ENCODE data around the gene KCNH6. TPM values are rescaled to one million over a fixed set of nuclear protein-coding genes. Genes with fewer than 3 reads are reported as not detected.

KCNH6 gene
- polyA plus RNA-seq, 3 donors, result not detected

DNA sequence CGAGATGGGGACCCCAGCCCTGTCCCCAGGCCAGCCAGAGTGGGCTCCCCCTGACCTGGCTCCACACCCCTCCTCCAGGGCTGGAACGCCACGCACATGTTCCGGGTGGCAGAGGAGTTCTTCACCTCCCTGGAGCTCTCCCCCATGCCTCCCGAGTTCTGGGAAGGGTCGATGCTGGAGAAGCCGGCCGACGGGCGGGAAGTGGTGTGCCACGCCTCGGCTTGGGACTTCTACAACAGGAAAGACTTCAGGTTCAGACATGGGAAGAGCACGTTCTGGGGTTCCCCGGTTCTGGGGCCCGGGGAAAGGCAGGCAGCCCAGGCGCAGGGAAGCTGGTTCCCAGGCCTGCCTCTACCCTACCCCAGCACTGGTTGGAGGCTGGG, 41.7 kb upstream of the KCNH6 start:
- peaks cover 9 to 18% of the 10 kb centered on the region in 2 donors for H3K4me1 ChIP-seq (ENCODE audit: control insufficient read depth in 1 of 2, insufficient read depth in 2 of 2, low read length in 2 of 2)
- H3K9me3 Mint-ChIP-seq, result peaks cover 0 to 5% (median 2%) of the 10 kb centered on the region in 7 donors
- H3K27ac Mint-ChIP-seq, result no peak overlapping the region
- no peaks in the 10 kb centered on the region for H4K20me1 ChIP-seq (ENCODE audit: insufficient read depth, low read length)
- intact Hi-C loops (cut with micrococcal nuclease), result no loop called here
- TF ChIP-seq, protein P1, sequence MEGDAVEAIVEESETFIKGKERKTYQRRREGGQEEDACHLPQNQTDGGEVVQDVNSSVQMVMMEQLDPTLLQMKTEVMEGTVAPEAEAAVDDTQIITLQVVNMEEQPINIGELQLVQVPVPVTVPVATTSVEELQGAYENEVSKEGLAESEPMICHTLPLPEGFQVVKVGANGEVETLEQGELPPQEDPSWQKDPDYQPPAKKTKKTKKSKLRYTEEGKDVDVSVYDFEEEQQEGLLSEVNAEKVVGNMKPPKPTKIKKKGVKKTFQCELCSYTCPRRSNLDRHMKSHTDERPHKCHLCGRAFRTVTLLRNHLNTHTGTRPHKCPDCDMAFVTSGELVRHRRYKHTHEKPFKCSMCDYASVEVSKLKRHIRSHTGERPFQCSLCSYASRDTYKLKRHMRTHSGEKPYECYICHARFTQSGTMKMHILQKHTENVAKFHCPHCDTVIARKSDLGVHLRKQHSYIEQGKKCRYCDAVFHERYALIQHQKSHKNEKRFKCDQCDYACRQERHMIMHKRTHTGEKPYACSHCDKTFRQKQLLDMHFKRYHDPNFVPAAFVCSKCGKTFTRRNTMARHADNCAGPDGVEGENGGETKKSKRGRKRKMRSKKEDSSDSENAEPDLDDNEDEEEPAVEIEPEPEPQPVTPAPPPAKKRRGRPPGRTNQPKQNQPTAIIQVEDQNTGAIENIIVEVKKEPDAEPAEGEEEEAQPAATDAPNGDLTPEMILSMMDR (IDR thresholded peaks at IDR 0.05), result no peak
- H3K79me2 ChIP-seq (ENCODE audit: insufficient read depth, low read length), result no peaks in the 10 kb centered on the region
- 93% methylated on average over 14 of the region's 16 CpGs for WGBS (ENCODE audit: insufficient coverage)
- H3K4me3 Mint-ChIP-seq, result no peak overlapping the region
- H3K4me2 ChIP-seq (replicated peaks; ENCODE audit: extremely low read depth, low read length, poor library complexity, severe bottlenecking), result no peak overlapping the region
- H3K27ac ChIP-seq (ENCODE audit: low read depth in 1 of 2, low read length in 2 of 2), result no peak overlapping the region
- no peak overlapping the region for H2AFZ ChIP-seq (ENCODE audit: insufficient read depth, low read depth, low read length, poor library complexity, severe bottlenecking)
- H3K36me3 Mint-ChIP-seq, result peaks cover 3 to 5% of the 10 kb centered on the region in 2 donors
- H3K9me3 ChIP-seq (replicated peaks in 1 of 2; ENCODE audit: control insufficient read depth in 1 of 2, insufficient read depth in 1 of 2, low read length in 2 of 2), result peaks cover 0 to 7% of the 10 kb centered on the region in 2 donors
- no peaks in the 10 kb centered on the region for H3K36me3 ChIP-seq (replicated peaks in 1 of 2; ENCODE audit: control insufficient read depth in 1 of 2, insufficient read depth in 2 of 2, low read length in 2 of 2)
- DNase-seq, result no peak
- no peak overlapping the region for H3K9ac ChIP-seq (ENCODE audit: insufficient read depth, low read length, poor library complexity, severe bottlenecking)
- H3K27me3 ChIP-seq (ENCODE audit: control insufficient read depth in 2 of 2, insufficient read depth in 2 of 2, low read length in 2 of 2), result peaks cover 0 to 22% of the 10 kb centered on the region in 2 donors
- H3K4me3 ChIP-seq (replicated peaks in 1 of 3; ENCODE audit: low read depth in 2 of 3, low read length in 3 of 3), result no peak overlapping the region
- H3K4me1 Mint-ChIP-seq, result peaks cover 9% of the 10 kb centered on the region
- peaks cover 15 to 30% (median 22%) of the 10 kb centered on the region in 3 donors for H3K27me3 Mint-ChIP-seq (ENCODE audit: low read depth in 3 of 3)

DNA sequence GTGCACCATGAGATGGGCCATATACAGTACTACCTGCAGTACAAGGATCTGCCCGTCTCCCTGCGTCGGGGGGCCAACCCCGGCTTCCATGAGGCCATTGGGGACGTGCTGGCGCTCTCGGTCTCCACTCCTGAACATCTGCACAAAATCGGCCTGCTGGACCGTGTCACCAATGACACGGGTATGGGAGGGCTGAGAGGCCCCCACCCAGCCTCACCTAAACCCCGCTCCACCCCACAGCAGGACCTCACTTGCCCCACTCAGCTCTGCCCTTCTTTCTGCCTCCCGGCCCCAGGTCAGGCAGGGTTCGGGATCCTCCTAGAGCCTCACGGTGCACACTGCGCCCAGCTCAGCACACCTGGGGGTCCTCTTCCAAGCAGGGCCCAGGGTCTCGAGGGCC, 40.6 kb upstream of the KCNH6 start:
- WGBS (ENCODE audit: insufficient coverage), result 92% methylated on average over 16 of the region's 16 CpGs
- Mint-ChIP-seq H3K4me1 (peaks cover 6% of the 10 kb centered on the region), H3K4me3 (no peak overlapping the region), H3K9me3 (peaks cover 0 to 4% (median 2%) of the 10 kb centered on the region in 7 donors), H3K27me3 (ENCODE audit: low read depth in 3 of 3) (peaks cover 18 to 22% (median 20%) of the 10 kb centered on the region in 3 donors), H3K36me3 (peaks cover 1 to 4% of the 10 kb centered on the region in 2 donors), H3K27ac (peak overlapping the region in 1 of 7 donors; percentile 15)
- H3K4me3 ChIP-seq (replicated peaks in 1 of 3; ENCODE audit: low read depth in 2 of 3, low read length in 3 of 3), result no peak overlapping the region
- H3K27ac ChIP-seq (ENCODE audit: low read depth in 1 of 2, low read length in 2 of 2), result no peak overlapping the region
- TF ChIP-seq, protein P1 (IDR thresholded peaks at IDR 0.05), result no peak
- H3K9ac ChIP-seq (ENCODE audit: insufficient read depth, low read length, poor library complexity, severe bottlenecking), result no peak overlapping the region
- H4K20me1 ChIP-seq (ENCODE audit: insufficient read depth, low read length), result no peaks in the 10 kb centered on the region
- H3K9me3 ChIP-seq (replicated peaks in 1 of 2; ENCODE audit: control insufficient read depth in 1 of 2, insufficient read depth in 1 of 2, low read length in 2 of 2), result peaks cover 0 to 6% of the 10 kb centered on the region in 2 donors
- no peaks in the 10 kb centered on the region for H3K79me2 ChIP-seq (ENCODE audit: insufficient read depth, low read length)
- no peak overlapping the region for H3K4me2 ChIP-seq (replicated peaks; ENCODE audit: extremely low read depth, low read length, poor library complexity, severe bottlenecking)
- no peaks in the 10 kb centered on the region for H3K36me3 ChIP-seq (replicated peaks in 1 of 2; ENCODE audit: control insufficient read depth in 1 of 2, insufficient read depth in 2 of 2, low read length in 2 of 2)
- intact Hi-C loops (cut with micrococcal nuclease), result no loop called here
- H3K27me3 ChIP-seq (ENCODE audit: control insufficient read depth in 2 of 2, insufficient read depth in 2 of 2, low read length in 2 of 2), result peaks cover 0 to 15% of the 10 kb centered on the region in 2 donors
- DNase-seq, result no peak
- H3K4me1 ChIP-seq (ENCODE audit: control insufficient read depth in 1 of 2, insufficient read depth in 2 of 2, low read length in 2 of 2), result peaks cover 7 to 8% of the 10 kb centered on the region in 2 donors
- no peak overlapping the region for H2AFZ ChIP-seq (ENCODE audit: insufficient read depth, low read depth, low read length, poor library complexity, severe bottlenecking)

All from CD14-positive monocyte (primary cell).